IMR-90 (cell line): ENCODE data around the gene MT1G.

Experiments used
- CEBPB ChIP-seq: IDR thresholded peaks from 2 replicates; pipeline ENCODE4 v1.6.1; 2012; ENCODE audit warnings: low read depth, low read length, improper control_type of control experiment
- NFE2L2 ChIP-seq: fragments of 150-350 bp; IDR thresholded peaks from 2 replicates; pipeline ENCODE4 v1.6.1; 2016; ENCODE audit warnings: low read depth, mild to moderate bottlenecking, low read length
- POLR2A ChIP-seq: IDR thresholded peaks from 2 replicates; pipeline ENCODE4 v1.6.1; 2012; ENCODE audit warnings: mild to moderate bottlenecking, low read depth, low read length
- RCOR1 ChIP-seq: IDR thresholded peaks from 2 replicates; pipeline ENCODE4 v1.6.1; 2012; ENCODE audit warnings: mild to moderate bottlenecking, low read length, improper control_type of control experiment; ENCODE audit not compliant: insufficient replicate concordance
- RFX5 ChIP-seq: IDR thresholded peaks from 2 replicates; pipeline ENCODE4 v1.8.0; 2012; ENCODE audit warnings: low read depth, mild to moderate bottlenecking, low read length, moderate library complexity
- SMC3 ChIP-seq: fragments of 150-350 bp; IDR thresholded peaks from 2 replicates; pipeline ENCODE4 v1.6.1; 2016; ENCODE audit warnings: low read depth, mild to moderate bottlenecking, antibody characterized with exemption, low read length, moderate library complexity
- TF ChIP-seq, protein P1 (sequence below): conservative IDR thresholded peaks from 2 replicates; pipeline ENCODE4 v1.5.1; 2012; ENCODE audit warnings: mild to moderate bottlenecking, low read depth, low read length, improper control_type of control experiment
- TF ChIP-seq, protein P2 (sequence below): fragments of 150-350 bp; IDR thresholded peaks from 2 replicates; pipeline ENCODE4 v1.6.1; 2017; ENCODE audit warnings: mild to moderate bottlenecking, antibody characterized with exemption, low read length, low read depth

DNA sequence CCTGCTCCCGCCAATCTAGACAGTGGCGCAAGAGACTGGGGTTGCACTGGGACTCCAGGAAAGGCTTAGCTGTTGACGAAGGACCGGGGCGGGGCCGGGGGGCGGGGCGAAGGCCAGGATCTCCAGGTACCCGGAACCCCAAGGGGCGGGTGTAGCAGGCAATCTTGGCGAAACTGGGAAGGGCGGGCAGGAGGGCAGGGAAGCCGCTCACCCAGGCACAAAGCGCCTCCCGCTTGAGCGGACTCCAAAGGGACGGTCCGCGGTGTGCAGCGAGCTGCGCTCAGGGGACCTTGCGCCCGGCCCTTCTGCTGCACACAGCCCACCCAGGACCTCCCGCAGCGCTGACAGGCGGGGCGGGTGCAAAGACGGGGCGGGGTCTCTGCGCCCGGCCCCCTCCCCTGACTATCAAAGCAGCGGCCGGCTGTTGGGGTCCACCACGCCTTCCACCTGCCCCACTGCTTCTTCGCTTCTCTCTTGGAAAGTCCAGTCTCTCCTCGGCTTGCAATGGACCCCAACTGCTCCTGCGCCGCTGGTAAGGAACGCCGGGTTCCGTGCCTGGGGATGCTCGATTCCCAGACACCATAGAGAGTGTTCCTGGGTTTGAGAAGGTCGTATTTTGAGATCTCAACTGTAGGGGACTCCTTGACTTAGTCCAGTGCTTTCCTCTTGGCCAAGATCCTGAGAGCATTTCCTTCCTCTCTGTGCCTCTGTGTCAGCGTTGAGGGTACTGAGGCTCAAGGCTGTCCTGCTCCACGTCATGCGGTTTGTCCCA, 10.1 kb downstream of the MT1G start, which contains the start of gene MT1F:
- TF ChIP-seq NFE2L2 (no peak), CEBPB (no peak), RCOR1 (no peak), RFX5 (no peak), POLR2A (no peak), SMC3 (no peak)
- TF ChIP-seq, protein P1, sequence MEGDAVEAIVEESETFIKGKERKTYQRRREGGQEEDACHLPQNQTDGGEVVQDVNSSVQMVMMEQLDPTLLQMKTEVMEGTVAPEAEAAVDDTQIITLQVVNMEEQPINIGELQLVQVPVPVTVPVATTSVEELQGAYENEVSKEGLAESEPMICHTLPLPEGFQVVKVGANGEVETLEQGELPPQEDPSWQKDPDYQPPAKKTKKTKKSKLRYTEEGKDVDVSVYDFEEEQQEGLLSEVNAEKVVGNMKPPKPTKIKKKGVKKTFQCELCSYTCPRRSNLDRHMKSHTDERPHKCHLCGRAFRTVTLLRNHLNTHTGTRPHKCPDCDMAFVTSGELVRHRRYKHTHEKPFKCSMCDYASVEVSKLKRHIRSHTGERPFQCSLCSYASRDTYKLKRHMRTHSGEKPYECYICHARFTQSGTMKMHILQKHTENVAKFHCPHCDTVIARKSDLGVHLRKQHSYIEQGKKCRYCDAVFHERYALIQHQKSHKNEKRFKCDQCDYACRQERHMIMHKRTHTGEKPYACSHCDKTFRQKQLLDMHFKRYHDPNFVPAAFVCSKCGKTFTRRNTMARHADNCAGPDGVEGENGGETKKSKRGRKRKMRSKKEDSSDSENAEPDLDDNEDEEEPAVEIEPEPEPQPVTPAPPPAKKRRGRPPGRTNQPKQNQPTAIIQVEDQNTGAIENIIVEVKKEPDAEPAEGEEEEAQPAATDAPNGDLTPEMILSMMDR = no peak
- TF ChIP-seq, protein P2, sequence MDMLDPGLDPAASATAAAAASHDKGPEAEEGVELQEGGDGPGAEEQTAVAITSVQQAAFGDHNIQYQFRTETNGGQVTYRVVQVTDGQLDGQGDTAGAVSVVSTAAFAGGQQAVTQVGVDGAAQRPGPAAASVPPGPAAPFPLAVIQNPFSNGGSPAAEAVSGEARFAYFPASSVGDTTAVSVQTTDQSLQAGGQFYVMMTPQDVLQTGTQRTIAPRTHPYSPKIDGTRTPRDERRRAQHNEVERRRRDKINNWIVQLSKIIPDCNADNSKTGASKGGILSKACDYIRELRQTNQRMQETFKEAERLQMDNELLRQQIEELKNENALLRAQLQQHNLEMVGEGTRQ = no peak
